Non-pigmented ciliary epithelial cell (primary cell): Measurements from ENCODE around the gene FAAH2.
"Not testable (repeated sequence)": the region's sequence is repeated elsewhere in the genome, so short reads cannot be mapped to it uniquely, and the experiment has no call there.

ENCODE experiments used
- DNase-seq: peaks from one replicate; pipeline ENCODE4 v3.0.0-alpha.2; 2010; ENCODE audit warnings: low read depth

The FAAH2 gene

GRCh38 chrX:57380026-57380796 is 93.7 kb downstream of the FAAH2 start:
- no peak for DNase-seq

DNA sequence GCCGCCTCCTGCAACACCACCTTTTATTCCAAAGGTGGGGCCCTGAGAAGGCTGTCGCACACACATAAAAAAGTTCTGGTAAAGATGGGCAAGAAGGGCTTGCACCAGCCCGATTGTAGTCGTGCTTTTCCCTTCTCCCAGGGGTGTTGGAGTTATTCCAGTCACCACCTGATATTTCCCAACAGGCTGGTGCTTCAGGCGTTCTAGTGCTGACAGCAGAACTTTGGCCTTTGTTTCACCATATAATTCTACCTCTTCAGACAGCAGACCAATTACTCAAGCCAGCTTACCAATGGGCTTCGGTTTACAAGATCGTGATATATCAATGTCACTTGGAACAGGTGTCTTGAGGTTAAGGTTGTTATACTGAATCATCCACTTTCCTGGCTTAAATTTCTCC is 107.7 kb downstream of the FAAH2 start:
- not testable (repeated sequence) for DNase-seq

GRCh38 chrX:57403191-57403590 is 116.7 kb downstream of the FAAH2 start:
- not testable (repeated sequence) for DNase-seq

DNA sequence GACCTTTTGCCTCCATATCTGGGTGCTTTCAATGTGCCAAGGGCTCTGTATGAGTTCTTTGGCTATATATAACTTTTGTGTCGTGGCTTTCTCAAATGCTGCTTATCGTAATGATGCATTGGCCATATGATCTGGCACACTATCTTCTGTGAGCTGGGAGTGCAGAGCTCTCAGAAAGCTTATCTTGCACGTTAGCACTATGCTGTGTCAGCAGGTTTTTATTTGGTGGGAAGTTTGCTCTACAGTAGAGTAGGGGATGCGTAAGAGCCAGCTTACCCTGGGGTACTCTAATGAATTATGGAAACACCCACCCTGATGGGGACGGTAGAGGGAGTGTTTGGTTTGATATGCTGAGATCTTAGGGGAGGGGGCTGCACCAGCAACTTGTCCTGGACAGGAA is 119.6 kb downstream of the FAAH2 start:
- DNase-seq: no peak

DNA sequence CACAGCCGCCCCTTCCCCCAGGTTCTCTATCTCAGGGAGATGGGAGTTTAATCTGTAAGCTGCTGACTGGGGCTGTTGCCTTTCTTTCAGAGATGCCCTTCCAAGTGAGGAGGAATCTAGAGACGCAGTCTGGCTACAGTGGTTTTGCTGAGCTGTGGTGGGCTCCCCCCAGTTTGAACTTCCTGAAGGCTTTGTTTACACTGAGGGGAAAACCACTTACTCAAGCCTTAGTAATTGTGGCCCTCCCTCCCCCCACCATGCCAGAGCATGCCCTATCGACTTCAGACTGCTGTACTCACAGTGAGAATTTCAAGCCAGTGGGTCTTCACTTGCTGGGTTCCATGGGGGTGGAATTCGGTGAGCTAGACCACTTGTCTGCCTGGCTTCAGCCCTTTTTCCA is 131.3 kb downstream of the FAAH2 start:
- DNase-seq: no peak

- DNase-seq: no peak
Measured at GRCh38 chrX:57422289-57422688, 135.8 kb downstream of the FAAH2 start.

- no peak for DNase-seq
Measured at GRCh38 chrX:57422790-57423189, 136.3 kb downstream of the FAAH2 start.

- DNase-seq: no peak
Measured at GRCh38 chrX:57445076-57445475, 158.6 kb downstream of the FAAH2 start.

DNA sequence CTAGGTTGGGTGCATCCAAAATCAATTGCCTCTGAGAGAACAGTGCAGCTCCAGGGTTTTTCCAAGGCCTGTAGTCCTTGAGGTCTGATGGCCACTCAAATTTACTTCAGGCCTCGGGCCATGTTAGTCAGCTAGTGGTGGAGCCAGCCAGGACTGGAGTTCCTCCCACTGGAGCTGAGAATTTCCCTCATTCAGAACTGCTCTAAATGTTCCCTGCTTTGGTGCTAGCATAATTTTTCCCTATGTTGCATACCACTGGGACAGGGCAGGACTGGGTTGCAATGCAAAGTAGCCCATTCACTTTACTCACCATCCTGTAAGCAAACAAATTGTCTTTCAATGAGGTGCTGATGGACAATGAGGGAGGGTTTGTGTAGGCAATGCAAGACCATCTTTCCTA is 159.3 kb downstream of the FAAH2 start:
- DNase-seq: no peak

DNA sequence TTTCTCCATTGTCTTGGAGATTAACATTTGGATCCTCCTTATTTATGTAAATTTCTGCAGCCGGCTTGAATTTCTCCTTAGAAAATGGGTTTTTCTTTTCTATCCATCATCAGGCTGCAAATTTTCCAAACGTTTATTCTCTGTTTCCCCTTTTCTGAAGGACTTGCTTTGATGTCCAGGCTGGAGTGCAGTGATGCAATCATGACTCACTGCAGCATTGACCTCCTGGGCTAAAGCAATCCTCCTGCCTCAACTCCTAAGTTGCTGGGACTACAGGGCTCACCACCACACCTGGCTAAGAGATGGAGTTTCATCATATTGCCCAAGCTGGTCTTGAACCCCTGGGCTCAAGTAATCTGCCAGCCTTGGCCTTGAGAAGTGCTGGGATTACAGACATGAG is 161.3 kb downstream of the FAAH2 start:
- DNase-seq: no peak

- DNase-seq: no peak
Measured at GRCh38 chrX:57451426-57452020, 165.0 kb downstream of the FAAH2 start.

DNA sequence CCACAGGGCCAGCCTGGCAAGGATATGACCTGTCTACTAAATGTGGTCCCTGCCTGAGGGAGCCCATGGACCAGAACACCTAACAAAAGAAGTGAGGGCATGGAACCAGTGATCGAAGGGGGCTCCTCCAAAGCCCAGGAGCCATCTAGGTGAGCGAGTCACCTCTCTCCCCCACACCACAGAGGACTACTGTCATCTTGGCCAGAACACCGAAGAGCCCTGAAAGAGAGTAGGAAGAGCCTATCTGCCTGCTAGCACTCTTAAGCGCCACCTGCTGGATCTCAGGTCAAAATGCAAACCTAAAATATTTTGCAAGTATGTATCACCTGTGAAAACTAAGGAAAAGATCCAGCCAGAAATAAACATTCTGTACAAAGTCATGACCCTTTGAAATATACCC is 167.4 kb downstream of the FAAH2 start:
- DNase-seq: no peak

DNA sequence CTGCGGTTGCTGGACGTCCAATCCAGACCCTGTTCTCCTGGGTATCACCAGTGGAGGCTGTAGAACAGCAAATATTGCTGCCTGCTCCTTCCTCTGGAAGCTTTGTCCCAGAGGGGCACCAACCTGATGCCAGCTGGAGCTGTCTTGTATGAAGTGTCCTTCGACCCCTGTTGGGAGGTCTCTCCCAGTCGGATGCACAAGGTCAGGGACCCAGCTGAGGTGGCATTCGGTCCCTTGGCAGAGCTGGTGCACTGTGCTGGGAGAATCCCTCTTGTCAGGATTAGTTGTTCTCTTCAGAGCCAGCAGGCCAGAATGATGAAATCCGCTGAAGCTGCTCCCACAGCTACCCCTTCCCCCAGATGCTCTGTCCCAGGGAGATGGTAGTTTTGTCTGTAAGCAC is 195.0 kb downstream of the FAAH2 start:
- no peak for DNase-seq

- no peak for DNase-seq
Measured at GRCh38 chrX:57516491-57516890, 230.0 kb downstream of the FAAH2 start.

DNA sequence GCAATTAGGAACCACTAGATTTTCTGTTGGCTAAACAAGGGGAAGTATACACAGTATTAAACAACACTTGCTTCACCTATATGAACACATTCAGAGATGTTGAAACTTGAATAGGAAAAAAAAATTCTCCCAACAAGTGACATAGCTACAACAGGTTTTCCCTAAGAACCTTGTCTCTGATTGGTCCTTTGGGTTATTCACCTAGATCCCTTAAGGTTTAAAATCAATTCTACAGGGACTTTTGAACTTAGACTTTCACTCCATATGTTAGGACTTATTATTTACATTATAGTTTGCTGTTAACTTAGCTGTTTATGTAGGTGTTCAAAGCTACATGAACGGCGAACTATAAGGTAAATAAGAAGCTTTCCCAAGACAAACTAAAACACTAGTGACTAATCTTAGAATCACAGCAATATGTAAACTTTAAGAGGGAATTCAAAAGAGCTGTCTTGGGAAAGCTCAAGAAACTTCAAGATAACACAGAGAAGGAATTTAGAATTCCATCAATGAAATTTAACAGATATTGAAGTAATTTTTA is 233.1 kb downstream of the FAAH2 start:
- no peak for DNase-seq

- DNase-seq: no peak
Measured at GRCh38 chrX:57528670-57529255, 242.3 kb downstream of the FAAH2 start.
